HG02759 (cell line): Measurements from ENCODE around the gene SBF1.

Experiments used
- ATAC-seq: cut with Tn5 transposase; IDR thresholded peaks from one replicate; pipeline ENCODE4 v1.9.1; 2021; ENCODE audit warnings: mild to moderate bottlenecking, moderate library complexity; ENCODE audit not compliant: unreplicated experiment

Gene SBF1

GRCh38 chr22:50507421-50507990, 32.7 kb upstream of the SBF1 start, which contains the start of gene LMF2:
TSS of gene LMF2 (minus strand) at chr22:50507702. CDS start at chr22:50507675, 27 bp downstream.
- peak; percentile 64 for ATAC-seq

GRCh38 chr22:50506611-50507420, 32.0 kb upstream of the SBF1 start:
- ATAC-seq, result no peak

GRCh38 chr22:50505776-50506610, 31.2 kb upstream of the SBF1 start:
- no peak for ATAC-seq

GRCh38 chr22:50505276-50505775, 30.5 kb upstream of the SBF1 start:
- ATAC-seq, result no peak

GRCh38 chr22:50504369-50505211, 29.8 kb upstream of the SBF1 start:
- no peak for ATAC-seq

- no peak for ATAC-seq
These were observed 28.8 kb upstream of the SBF1 start for GRCh38 chr22:50503475-50504145.

- ATAC-seq, result no peak
These were observed 28.0 kb upstream of the SBF1 start for GRCh38 chr22:50502628-50503474.

GRCh38 chr22:50502096-50502495, 27.3 kb upstream of the SBF1 start:
- ATAC-seq, result no peak

- no peak for ATAC-seq
These were observed 25.6 kb upstream of the SBF1 start for GRCh38 chr22:50500452-50500851.

- no peak for ATAC-seq
These were observed 23.6 kb upstream of the SBF1 start for GRCh38 chr22:50498322-50498890.

- ATAC-seq, result no peak
These were observed 22.3 kb upstream of the SBF1 start for GRCh38 chr22:50497093-50497492.

- no peak for ATAC-seq
These were observed 15.9 kb upstream of the SBF1 start for GRCh38 chr22:50490531-50491308.

GRCh38 chr22:50489363-50490243, 14.8 kb upstream of the SBF1 start:
- no peak for ATAC-seq

- no peak for ATAC-seq
These were observed 14.1 kb upstream of the SBF1 start for GRCh38 chr22:50488886-50489285.

GRCh38 chr22:50488006-50488677, 13.3 kb upstream of the SBF1 start:
- no peak for ATAC-seq

- no peak for ATAC-seq
These were observed 12.6 kb upstream of the SBF1 start for GRCh38 chr22:50487290-50488005.
